ENCODE data around the gene CERCAM.

The CERCAM gene

GRCh38 chr9:128420651-128421481 is at the start of gene CERCAM:
CERCAM (plus strand) TSS chr9:128420857; CDS start chr9:128420878, 21 bp downstream.
- in situ Hi-C loops (cut with HindIII; ENCODE audit: low pct_unique_long_range_greater_than_20kb, low sequenced_read_pairs), result no loop called here
- TF ChIP-seq JUND (IDR thresholded peaks at IDR 0.05; ENCODE audit: low read depth), result no peak
- peak; percentile 64 to 67 for DNase-seq (ENCODE audit: low read depth in 1 of 2, low spot score in 1 of 2)

GRCh38 chr9:128371630-128372117 is 49.0 kb upstream of the CERCAM start:
- in situ Hi-C loops (cut with HindIII; ENCODE audit: low pct_unique_long_range_greater_than_20kb, low sequenced_read_pairs), result no loop called here

GRCh38 chr9:128372188-128372641 is 48.4 kb upstream of the CERCAM start:
- DNase-seq (ENCODE audit: low read depth in 1 of 2, low spot score in 1 of 2), result no peak
- no peak for TF ChIP-seq JUND (IDR thresholded peaks at IDR 0.05; ENCODE audit: low read depth)
- in situ Hi-C loops (cut with HindIII; ENCODE audit: low pct_unique_long_range_greater_than_20kb, low sequenced_read_pairs), result no loop called here

More at GRCh38 chr9:128371630-128372117, 49.0 kb upstream of the CERCAM start:
- DNase-seq (ENCODE audit: low read depth in 1 of 2, low spot score in 1 of 2), result no peak
- TF ChIP-seq JUND (IDR thresholded peaks at IDR 0.05; ENCODE audit: low read depth), result no peak

GRCh38 chr9:128372784-128373183 is 47.9 kb upstream of the CERCAM start:
- DNase-seq (ENCODE audit: low read depth in 1 of 2, low spot score in 1 of 2), result no peak
- in situ Hi-C loops (cut with HindIII; ENCODE audit: low pct_unique_long_range_greater_than_20kb, low sequenced_read_pairs), result no loop called here
- no peak for TF ChIP-seq JUND (IDR thresholded peaks at IDR 0.05; ENCODE audit: low read depth)

GRCh38 chr9:128374221-128374675 is 46.4 kb upstream of the CERCAM start:
- in situ Hi-C loops (cut with HindIII; ENCODE audit: low pct_unique_long_range_greater_than_20kb, low sequenced_read_pairs), result no loop called here
- DNase-seq (ENCODE audit: low read depth in 1 of 2, low spot score in 1 of 2), result no peak
- TF ChIP-seq JUND (IDR thresholded peaks at IDR 0.05; ENCODE audit: low read depth), result no peak

GRCh38 chr9:128375865-128376264 is 44.8 kb upstream of the CERCAM start:
- in situ Hi-C loops (cut with HindIII; ENCODE audit: low pct_unique_long_range_greater_than_20kb, low sequenced_read_pairs), result no loop called here
- no peak for DNase-seq (ENCODE audit: low read depth in 1 of 2, low spot score in 1 of 2)
- no peak for TF ChIP-seq JUND (IDR thresholded peaks at IDR 0.05; ENCODE audit: low read depth)

GRCh38 chr9:128382261-128382660 is 38.4 kb upstream of the CERCAM start:
- TF ChIP-seq JUND (IDR thresholded peaks at IDR 0.05; ENCODE audit: low read depth), result no peak
- no peak for DNase-seq (ENCODE audit: low read depth in 1 of 2, low spot score in 1 of 2)
- in situ Hi-C loops (cut with HindIII; ENCODE audit: low pct_unique_long_range_greater_than_20kb, low sequenced_read_pairs), result no loop called here

GRCh38 chr9:128383007-128383753 is 37.5 kb upstream of the CERCAM start:
- TF ChIP-seq JUND (IDR thresholded peaks at IDR 0.05; ENCODE audit: low read depth), result no peak
- in situ Hi-C loops (cut with HindIII; ENCODE audit: low pct_unique_long_range_greater_than_20kb, low sequenced_read_pairs), result no loop called here
- no peak for DNase-seq (ENCODE audit: low read depth in 1 of 2, low spot score in 1 of 2)

- DNase-seq (ENCODE audit: low read depth in 1 of 2, low spot score in 1 of 2), result no peak
- TF ChIP-seq JUND (IDR thresholded peaks at IDR 0.05; ENCODE audit: low read depth), result no peak
- in situ Hi-C loops (cut with HindIII; ENCODE audit: low pct_unique_long_range_greater_than_20kb, low sequenced_read_pairs), result no loop called here
Measured at GRCh38 chr9:128383791-128384190, 36.9 kb upstream of the CERCAM start.

GRCh38 chr9:128384801-128385495 is 35.7 kb upstream of the CERCAM start:
- in situ Hi-C loops (cut with HindIII; ENCODE audit: low pct_unique_long_range_greater_than_20kb, low sequenced_read_pairs), result no loop called here
- no peak for DNase-seq (ENCODE audit: low read depth in 1 of 2, low spot score in 1 of 2)
- TF ChIP-seq JUND (IDR thresholded peaks at IDR 0.05; ENCODE audit: low read depth), result no peak

GRCh38 chr9:128385496-128386460 is 34.9 kb upstream of the CERCAM start:
- TF ChIP-seq JUND (IDR thresholded peaks at IDR 0.05; ENCODE audit: low read depth), result no peak

More at GRCh38 chr9:128385496-128386460, 34.9 kb upstream of the CERCAM start:
- no peak for DNase-seq (ENCODE audit: low read depth in 1 of 2, low spot score in 1 of 2)
- in situ Hi-C loops (cut with HindIII; ENCODE audit: low pct_unique_long_range_greater_than_20kb, low sequenced_read_pairs), result no loop called here
